Measurements from ENCODE around the gene KLK7.

DNA sequence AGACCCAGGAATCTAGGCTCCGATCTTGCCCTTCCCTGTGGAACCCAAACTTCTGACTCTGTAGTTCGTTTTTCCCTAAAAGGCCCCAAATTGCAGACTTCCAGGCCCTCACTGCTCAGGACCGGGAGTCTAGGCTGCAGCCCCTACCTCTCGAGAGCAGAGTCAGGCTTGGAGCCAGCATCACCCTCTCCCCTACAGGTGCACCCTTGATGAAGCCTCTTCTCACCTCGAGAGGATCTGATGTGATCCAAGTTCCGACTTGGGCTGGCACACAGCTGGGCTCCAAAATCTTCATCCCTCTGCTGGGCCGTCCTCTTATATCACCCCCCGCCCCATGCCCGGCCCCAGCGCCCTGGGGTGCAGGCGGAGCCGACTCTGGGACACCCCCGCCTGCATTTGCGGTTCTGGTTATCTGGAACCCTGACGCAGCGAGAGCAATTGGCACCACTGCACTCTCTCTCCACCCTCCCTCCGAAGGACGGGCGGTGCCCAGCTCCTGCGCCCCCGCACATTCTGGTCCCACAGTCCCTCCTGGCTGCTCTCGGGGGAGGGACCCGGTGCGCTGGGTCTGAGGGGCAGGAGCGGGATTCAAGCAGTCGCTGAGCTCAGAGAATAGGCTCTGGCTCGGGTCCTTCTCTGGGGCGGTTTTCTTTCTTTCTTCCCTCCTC, at the start of gene KLK7:
- TF ChIP-seq, protein P1, sequence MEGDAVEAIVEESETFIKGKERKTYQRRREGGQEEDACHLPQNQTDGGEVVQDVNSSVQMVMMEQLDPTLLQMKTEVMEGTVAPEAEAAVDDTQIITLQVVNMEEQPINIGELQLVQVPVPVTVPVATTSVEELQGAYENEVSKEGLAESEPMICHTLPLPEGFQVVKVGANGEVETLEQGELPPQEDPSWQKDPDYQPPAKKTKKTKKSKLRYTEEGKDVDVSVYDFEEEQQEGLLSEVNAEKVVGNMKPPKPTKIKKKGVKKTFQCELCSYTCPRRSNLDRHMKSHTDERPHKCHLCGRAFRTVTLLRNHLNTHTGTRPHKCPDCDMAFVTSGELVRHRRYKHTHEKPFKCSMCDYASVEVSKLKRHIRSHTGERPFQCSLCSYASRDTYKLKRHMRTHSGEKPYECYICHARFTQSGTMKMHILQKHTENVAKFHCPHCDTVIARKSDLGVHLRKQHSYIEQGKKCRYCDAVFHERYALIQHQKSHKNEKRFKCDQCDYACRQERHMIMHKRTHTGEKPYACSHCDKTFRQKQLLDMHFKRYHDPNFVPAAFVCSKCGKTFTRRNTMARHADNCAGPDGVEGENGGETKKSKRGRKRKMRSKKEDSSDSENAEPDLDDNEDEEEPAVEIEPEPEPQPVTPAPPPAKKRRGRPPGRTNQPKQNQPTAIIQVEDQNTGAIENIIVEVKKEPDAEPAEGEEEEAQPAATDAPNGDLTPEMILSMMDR (IDR thresholded peaks at IDR 0.05; ENCODE audit: borderline replicate concordance, extremely low read depth, low read length, poor library complexity, severe bottlenecking): no peak
- no peak for TF ChIP-seq EZH2 (IDR thresholded peaks at IDR 0.05; ENCODE audit: borderline replicate concordance, low read depth, low read length, severe bottlenecking)

Measured in DND-41 (cell line).